ENCODE results near the gene ESRRG. TPM values are rescaled to one million over a fixed set of nuclear protein-coding genes. Genes with fewer than 3 reads are reported as not detected.

Gene ESRRG
- total RNA-seq, 2 experiments from 2014 or later = not detected

DNA sequence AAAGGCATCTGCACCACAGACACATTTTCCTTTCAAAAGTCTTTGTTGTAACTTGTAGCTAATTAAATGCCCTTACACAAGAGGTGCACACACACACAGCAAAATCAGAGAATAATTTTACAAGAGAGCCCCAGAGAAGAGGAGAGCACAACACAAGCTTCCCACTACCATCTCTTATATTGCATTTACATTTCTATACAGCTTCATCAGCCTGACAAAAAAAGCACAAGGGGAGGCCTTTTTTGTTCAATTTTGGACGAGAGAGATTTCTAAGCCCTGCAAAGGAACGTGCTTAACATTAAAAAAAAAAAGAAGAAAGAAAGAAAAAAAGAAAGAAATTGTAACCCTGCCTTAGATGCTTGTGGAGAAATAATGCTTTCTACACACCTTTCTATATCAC, 17.1 kb upstream of the ESRRG start:
- intact Hi-C loops (cut with micrococcal nuclease) = no loop called here
- no peaks in the 10 kb centered on the region for H3K27me3 Mint-ChIP-seq
- H3K36me3 Mint-ChIP-seq (ENCODE audit: low read depth) = no peaks in the 10 kb centered on the region
- POLR2A ChIA-PET = no interaction called here
- TF ChIP-seq, protein P1, sequence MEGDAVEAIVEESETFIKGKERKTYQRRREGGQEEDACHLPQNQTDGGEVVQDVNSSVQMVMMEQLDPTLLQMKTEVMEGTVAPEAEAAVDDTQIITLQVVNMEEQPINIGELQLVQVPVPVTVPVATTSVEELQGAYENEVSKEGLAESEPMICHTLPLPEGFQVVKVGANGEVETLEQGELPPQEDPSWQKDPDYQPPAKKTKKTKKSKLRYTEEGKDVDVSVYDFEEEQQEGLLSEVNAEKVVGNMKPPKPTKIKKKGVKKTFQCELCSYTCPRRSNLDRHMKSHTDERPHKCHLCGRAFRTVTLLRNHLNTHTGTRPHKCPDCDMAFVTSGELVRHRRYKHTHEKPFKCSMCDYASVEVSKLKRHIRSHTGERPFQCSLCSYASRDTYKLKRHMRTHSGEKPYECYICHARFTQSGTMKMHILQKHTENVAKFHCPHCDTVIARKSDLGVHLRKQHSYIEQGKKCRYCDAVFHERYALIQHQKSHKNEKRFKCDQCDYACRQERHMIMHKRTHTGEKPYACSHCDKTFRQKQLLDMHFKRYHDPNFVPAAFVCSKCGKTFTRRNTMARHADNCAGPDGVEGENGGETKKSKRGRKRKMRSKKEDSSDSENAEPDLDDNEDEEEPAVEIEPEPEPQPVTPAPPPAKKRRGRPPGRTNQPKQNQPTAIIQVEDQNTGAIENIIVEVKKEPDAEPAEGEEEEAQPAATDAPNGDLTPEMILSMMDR (IDR thresholded peaks at IDR 0.05) = no peak
- H3K4me3 Mint-ChIP-seq = no peak overlapping the region
- CTCF ChIA-PET = no interaction called here
- no peak for DNase-seq
- no peaks in the 10 kb centered on the region for H3K4me1 Mint-ChIP-seq (ENCODE audit: low read depth)
- no peaks in the 10 kb centered on the region for H3K9me3 Mint-ChIP-seq
- ATAC-seq = no peak
- no peak overlapping the region for H3K27ac Mint-ChIP-seq

DNA sequence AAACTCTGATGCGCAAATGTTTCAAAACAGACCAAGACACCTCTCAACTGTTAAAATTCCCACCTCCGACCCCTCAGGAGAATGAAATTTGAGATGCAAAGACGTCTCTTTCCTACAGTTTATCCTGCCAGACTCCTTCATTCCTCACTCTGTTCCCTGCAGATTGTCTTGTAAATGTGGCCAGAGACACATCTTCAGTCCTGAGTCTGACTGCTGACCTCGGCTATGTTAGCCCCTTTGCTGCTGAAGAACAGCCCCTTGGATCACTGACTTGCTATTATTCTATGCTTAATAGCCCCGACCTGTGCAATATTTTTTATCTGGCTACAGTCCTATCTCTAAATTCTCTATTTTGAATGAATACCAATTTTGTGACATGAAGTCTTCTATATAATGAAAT, 16.6 kb upstream of the ESRRG start:
- Mint-ChIP-seq H3K4me1 (ENCODE audit: low read depth) (no peaks in the 10 kb centered on the region), H3K27ac (no peak overlapping the region), H3K36me3 (ENCODE audit: low read depth) (no peaks in the 10 kb centered on the region), H3K9me3 (no peaks in the 10 kb centered on the region), H3K4me3 (no peak overlapping the region), H3K27me3 (no peaks in the 10 kb centered on the region)
- intact Hi-C loops (cut with micrococcal nuclease) = no loop called here
- ATAC-seq (no peak), DNase-seq (no peak)
- CTCF ChIA-PET = no interaction called here
- TF ChIP-seq, protein P1 (IDR thresholded peaks at IDR 0.05) = no peak
- POLR2A ChIA-PET = no interaction called here

DNA sequence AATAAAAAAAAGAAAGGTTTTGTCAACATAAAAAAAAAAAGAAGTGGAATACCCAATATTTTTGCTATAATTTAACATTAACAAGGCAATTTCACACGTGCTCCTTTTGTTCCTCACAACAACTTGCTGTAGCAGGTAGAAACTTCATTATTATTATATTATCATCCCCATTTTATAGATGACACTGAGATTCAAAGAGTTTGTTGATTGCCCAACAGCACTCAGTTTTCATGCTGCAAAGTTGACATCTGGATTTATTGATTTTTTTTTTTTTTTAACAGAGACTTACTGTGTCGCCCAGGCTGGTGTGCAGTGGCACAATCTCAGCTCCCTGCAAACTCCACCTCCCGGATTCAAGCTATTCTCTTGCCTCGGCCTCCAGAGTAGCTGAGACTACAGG, 8.9 kb upstream of the ESRRG start:
- ChIA-PET POLR2A (no interaction called here), CTCF (no interaction called here)
- no peaks in the 10 kb centered on the region for H3K27me3 Mint-ChIP-seq
- intact Hi-C loops (cut with micrococcal nuclease) = no loop called here
- TF ChIP-seq, protein P1 (IDR thresholded peaks at IDR 0.05) = no peak
- H3K36me3 Mint-ChIP-seq (ENCODE audit: low read depth) = no peaks in the 10 kb centered on the region
- no peak overlapping the region for H3K4me3 Mint-ChIP-seq
- no peaks in the 10 kb centered on the region for H3K4me1 Mint-ChIP-seq (ENCODE audit: low read depth)
- no peak overlapping the region for H3K27ac Mint-ChIP-seq
- no peak for DNase-seq
- H3K9me3 Mint-ChIP-seq = peaks cover 3% of the 10 kb centered on the region
- ATAC-seq = no peak

DNA sequence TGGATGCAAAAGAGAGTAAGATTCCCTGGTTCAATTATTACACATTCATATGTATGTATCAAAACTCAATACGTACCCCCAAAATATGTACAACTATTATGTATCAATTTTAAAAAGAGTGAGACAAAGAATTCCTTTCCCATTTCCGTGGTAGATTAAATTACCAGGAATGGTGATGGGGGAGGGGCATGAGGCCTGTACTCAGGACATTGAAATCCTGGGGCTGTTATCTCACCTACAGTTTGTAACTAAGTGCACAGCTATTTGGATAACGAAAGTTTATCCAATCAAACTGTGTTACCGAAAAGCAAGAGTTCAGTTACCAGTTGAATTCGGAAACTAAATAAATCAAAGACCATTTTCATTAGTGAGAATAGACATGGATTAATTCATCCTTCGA, 8.3 kb upstream of the ESRRG start:
- Mint-ChIP-seq H3K4me1 (ENCODE audit: low read depth) (no peaks in the 10 kb centered on the region), H3K4me3 (no peak overlapping the region), H3K36me3 (ENCODE audit: low read depth) (no peaks in the 10 kb centered on the region), H3K27me3 (no peaks in the 10 kb centered on the region), H3K27ac (no peak overlapping the region), H3K9me3 (peaks cover 4% of the 10 kb centered on the region)
- TF ChIP-seq, protein P1 (IDR thresholded peaks at IDR 0.05) = no peak
- intact Hi-C loops (cut with micrococcal nuclease) = no loop called here
- DNase-seq (no peak), ATAC-seq (no peak)
- ChIA-PET CTCF (no interaction called here), POLR2A (no interaction called here)

DNA sequence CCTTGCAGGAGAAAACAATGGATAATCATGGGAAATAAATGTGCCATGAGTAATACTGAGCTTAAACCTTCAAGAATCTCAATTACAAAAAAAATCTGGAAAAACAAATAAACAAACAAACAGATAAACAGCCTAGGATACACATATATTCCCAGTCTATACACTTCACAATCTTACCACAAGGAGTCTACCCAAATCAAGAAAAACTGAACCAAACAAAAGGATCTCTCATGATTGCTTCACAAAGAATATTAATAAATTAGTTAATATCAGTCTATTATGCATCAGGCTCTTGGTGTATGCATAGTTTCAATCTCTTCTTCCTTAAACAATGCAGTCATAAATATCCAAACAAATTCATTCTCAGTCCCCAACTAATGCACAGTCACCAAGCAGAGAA, 3.2 kb upstream of the ESRRG start:
- ATAC-seq (no peak), DNase-seq (no peak)
- peaks cover 12% of the 10 kb centered on the region for H3K27me3 Mint-ChIP-seq
- no peak overlapping the region for H3K27ac Mint-ChIP-seq
- no peak overlapping the region for H3K4me3 Mint-ChIP-seq
- POLR2A ChIA-PET = no interaction called here
- TF ChIP-seq, protein P1 (IDR thresholded peaks at IDR 0.05) = no peak
- CTCF ChIA-PET = no interaction called here
- no peaks in the 10 kb centered on the region for H3K4me1 Mint-ChIP-seq (ENCODE audit: low read depth)
- H3K9me3 Mint-ChIP-seq = peaks cover 2% of the 10 kb centered on the region
- H3K36me3 Mint-ChIP-seq (ENCODE audit: low read depth) = no peaks in the 10 kb centered on the region
- intact Hi-C loops (cut with micrococcal nuclease) = no loop called here
